Astrocyte of the cerebellum (primary cell): ENCODE data around the gene FOXR1.
"Not testable (repeated sequence)": the region's sequence is repeated elsewhere in the genome, so short reads cannot be mapped to it uniquely, and the experiment has no call there.

Experiments used
- DNase-seq: peaks from one replicate; pipeline ENCODE4 v3.0.0-alpha.2; 2011; ENCODE audit warnings: low read depth
- H3K4me3 ChIP-seq: 2 replicates; pipeline ENCODE4 v1.5.1; 2011; ENCODE audit warnings: mild to moderate bottlenecking, low read depth, low read length, moderate library complexity
- in situ Hi-C: cut with HindIII; loops from 2 replicates; pipeline ENCODE4 v1.10.0; 2017; ENCODE audit warnings: low sequenced_read_pairs
- TF ChIP-seq, protein P1 (sequence below): IDR thresholded peaks from 2 replicates; pipeline ENCODE4 v1.5.1; 2012; ENCODE audit warnings: low read length, low read depth, moderate library complexity, mild to moderate bottlenecking; ENCODE audit errors: missing control alignments

FOXR1 gene

GRCh38 chr11:118980191-118980881 lies 8.8 kb downstream of the FOXR1 start:
- DNase-seq = no peak
- no peak overlapping the region for H3K4me3 ChIP-seq
- in situ Hi-C loops = no loop called here
- TF ChIP-seq, protein P1, sequence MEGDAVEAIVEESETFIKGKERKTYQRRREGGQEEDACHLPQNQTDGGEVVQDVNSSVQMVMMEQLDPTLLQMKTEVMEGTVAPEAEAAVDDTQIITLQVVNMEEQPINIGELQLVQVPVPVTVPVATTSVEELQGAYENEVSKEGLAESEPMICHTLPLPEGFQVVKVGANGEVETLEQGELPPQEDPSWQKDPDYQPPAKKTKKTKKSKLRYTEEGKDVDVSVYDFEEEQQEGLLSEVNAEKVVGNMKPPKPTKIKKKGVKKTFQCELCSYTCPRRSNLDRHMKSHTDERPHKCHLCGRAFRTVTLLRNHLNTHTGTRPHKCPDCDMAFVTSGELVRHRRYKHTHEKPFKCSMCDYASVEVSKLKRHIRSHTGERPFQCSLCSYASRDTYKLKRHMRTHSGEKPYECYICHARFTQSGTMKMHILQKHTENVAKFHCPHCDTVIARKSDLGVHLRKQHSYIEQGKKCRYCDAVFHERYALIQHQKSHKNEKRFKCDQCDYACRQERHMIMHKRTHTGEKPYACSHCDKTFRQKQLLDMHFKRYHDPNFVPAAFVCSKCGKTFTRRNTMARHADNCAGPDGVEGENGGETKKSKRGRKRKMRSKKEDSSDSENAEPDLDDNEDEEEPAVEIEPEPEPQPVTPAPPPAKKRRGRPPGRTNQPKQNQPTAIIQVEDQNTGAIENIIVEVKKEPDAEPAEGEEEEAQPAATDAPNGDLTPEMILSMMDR = no peak

DNA sequence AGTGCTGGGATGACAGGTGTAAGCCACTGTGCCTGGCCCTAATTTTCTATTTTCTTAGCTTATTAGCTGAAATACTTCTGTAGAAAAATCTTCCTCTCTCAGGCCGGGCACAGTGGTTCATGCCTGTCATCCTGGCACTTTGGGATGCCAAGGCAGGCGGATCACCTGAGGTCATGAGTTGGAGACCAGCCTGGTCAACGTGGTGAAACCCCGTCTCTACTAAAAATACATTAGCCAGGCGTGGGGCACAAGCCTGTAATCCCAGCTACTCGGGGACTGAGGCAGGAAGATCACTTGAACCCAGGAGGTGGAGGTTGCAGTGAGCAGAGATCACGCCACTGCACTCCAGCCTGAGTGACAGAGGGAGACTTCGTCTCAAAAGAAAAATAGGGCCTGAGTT lies 12.8 kb downstream of the FOXR1 start:
- in situ Hi-C loops, H3K4me3 ChIP-seq, DNase-seq: not testable (repeated sequence)

GRCh38 chr11:118984825-118985224 lies 13.3 kb downstream of the FOXR1 start:
- in situ Hi-C loops = no loop called here
- no peak overlapping the region for H3K4me3 ChIP-seq
- TF ChIP-seq, protein P1 = no peak
- DNase-seq = no peak

- no peak for DNase-seq
- H3K4me3 ChIP-seq = no peak overlapping the region
- in situ Hi-C loops = no loop called here
- TF ChIP-seq, protein P1 = no peak
These were observed 16.7 kb downstream of the FOXR1 start for GRCh38 chr11:118988280-118988679.

- DNase-seq, in situ Hi-C loops, H3K4me3 ChIP-seq: not testable (repeated sequence)
These were observed 20.0 kb downstream of the FOXR1 start for GRCh38 chr11:118991486-118992038.

DNA sequence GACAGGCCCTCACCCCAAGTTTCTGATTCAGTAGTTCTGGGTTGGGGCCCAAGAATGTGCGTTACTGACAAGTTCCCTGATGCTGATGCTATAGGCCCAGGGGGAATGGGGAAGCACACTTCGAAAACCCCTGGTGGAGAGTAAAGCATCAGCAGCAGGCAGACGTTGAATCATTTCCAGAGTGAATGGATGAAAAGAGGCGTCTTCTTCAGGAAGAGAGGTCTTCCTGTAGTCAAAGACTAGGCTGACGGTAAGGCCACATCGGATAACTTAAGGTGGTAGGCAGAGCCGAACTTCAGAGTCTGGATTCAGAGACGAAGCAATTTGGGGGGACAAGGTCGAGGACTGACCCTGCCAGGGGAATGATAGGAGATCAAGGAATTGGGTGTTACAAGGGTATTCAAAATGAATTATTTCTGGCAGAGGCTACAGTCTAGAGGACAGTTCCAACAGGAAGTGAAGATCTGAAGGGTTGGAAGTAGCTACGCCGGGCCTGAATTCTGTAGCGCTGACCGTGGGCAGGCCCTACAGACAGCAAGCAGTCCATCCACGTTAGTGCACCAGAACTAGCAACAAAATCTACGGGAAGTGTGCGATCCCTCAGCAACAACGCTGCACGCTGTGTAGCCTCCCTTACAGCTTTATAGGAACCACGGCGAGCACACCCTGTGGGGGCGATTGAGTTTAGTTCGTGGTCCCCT lies 25.5 kb downstream of the FOXR1 start:
- H3K4me3 ChIP-seq = peak overlapping the region; percentile 66
- DNase-seq = no peak
- TF ChIP-seq, protein P1 = peak; percentile 27
- in situ Hi-C loops = no loop called here

DNA sequence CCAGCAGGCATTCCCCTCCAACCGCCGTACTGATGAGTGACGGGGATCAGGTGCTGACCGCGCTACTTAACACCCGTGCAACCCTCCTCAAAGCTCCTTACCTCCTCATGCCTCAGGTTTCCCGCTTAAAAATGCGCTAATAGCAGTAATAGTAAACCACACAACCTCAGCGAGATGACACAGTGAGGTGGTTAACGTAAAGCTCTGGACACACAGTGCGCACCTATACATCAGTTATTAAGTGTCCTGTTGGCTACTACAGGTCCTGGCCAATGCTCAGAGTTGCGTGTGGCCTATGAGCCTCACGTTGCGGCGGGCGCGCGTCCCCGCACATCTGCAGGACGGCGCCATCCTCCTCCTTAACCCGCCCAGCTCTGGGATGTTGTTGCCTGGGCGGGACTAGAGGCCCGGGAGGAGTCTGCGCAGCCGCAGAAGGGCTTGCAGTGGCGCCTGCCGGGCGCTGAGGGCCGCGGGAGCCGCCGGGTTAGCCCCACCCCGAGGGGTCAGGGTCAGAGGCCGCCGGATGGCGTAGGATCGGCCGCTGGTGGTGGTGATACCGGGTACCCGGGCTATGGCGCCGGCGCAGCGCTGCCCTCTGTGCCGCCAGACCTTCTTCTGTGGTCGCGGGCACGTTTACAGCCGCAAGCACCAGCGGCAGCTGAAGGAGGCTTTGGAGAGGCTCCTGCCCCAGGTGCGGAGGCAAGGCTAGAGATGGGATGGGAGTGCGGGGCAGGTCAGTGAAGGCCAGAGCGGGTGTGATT lies 26.2 kb downstream of the FOXR1 start, which contains the start of gene CENATAC:
Gene CENATAC, plus strand, starts transcription at position 512 of the 761 bp plus-strand sequence. Its CDS starts 60 bp downstream, at position 572.
- TF ChIP-seq, protein P1 = no peak
- in situ Hi-C loops = no loop called here
- H3K4me3 ChIP-seq = peak within 1 kb of the TSS; percentile 66
- DNase-seq = peak; percentile 45
